SK-N-MC (cell line): ENCODE data around the gene HNRNPUL2.

Experiments
- EZH2 ChIP-seq: fragments of 200-600 bp; sonication (generic); IDR thresholded peaks from one replicate; pipeline ENCODE4 v1.6.1; 2017; ENCODE audit warnings: antibody characterized with exemption
- POLR2AphosphoS5 ChIP-seq: IDR thresholded peaks from 2 replicates; pipeline ENCODE4 v1.6.1; 2012; ENCODE audit warnings: mild to moderate bottlenecking, low read depth, low read length, borderline replicate concordance

DNA sequence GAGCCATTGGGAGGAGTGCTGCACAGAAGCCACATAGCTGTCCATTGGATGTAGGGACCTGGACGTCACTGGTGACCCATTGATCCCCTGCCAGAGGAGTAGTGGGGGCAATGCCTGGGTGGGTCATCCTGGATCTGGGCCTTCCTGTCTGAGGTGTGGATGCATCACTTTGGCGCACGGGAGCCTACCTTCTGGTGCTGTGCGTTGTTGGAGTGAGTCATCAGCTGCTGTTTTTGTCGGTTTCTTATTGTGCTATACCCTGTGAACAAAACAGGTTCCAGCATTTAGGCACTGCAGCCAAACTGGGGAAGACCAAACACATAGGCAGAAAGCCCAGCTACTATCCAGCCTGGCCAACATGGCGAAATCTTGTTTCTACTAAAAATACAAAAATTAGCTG, 47.1 kb upstream of the HNRNPUL2 start:
- no peak for TF ChIP-seq EZH2
- no peak for TF ChIP-seq POLR2AphosphoS5
